Measurements from ENCODE around the gene CAAP1. TPM values are rescaled to one million over a fixed set of nuclear protein-coding genes. Genes with fewer than 3 reads are reported as not detected.

CAAP1 gene
- total RNA-seq, 4 donors from 2014 or later: 13.6 to 18.7 (median 14.8) TPM

GRCh38 chr9:26925609-26926008 lies 33.0 kb upstream of the CAAP1 start:
- ATAC-seq (ENCODE audit: low FRiP score): no peak
- TF ChIP-seq CTCF (IDR thresholded peaks at IDR 0.05): no peak

GRCh38 chr9:26919698-26920097 lies 27.1 kb upstream of the CAAP1 start:
- no peak for TF ChIP-seq CTCF (IDR thresholded peaks at IDR 0.05)
- DNase-seq (ENCODE audit: low spot score) (no peak), ATAC-seq (ENCODE audit: low FRiP score) (no peak)

More at GRCh38 chr9:26925609-26926008, 33.0 kb upstream of the CAAP1 start:
- DNase-seq (ENCODE audit: low spot score): no peak

GRCh38 chr9:26913138-26913668 lies 20.6 kb upstream of the CAAP1 start:
- no peak for TF ChIP-seq CTCF (IDR thresholded peaks at IDR 0.05)
- no peak for ATAC-seq (ENCODE audit: low FRiP score)
- DNase-seq (ENCODE audit: low spot score): no peak

GRCh38 chr9:26904671-26905070 lies 12.1 kb upstream of the CAAP1 start:
- ATAC-seq (ENCODE audit: low FRiP score) (no peak), DNase-seq (ENCODE audit: low spot score) (no peak)
- TF ChIP-seq CTCF (IDR thresholded peaks at IDR 0.05): no peak

- DNase-seq (ENCODE audit: low spot score) (no peak), ATAC-seq (ENCODE audit: low FRiP score) (no peak)
- no peak for TF ChIP-seq CTCF (IDR thresholded peaks at IDR 0.05)
These were observed 11.5 kb upstream of the CAAP1 start for GRCh38 chr9:26904070-26904469.

GRCh38 chr9:26893030-26893676 lies 551 bp upstream of the CAAP1 start:
- DNase-seq (ENCODE audit: low spot score) (no peak), ATAC-seq (ENCODE audit: low FRiP score) (no peak)
- TF ChIP-seq CTCF (IDR thresholded peaks at IDR 0.05): no peak

- ATAC-seq (ENCODE audit: low FRiP score) (no peak), DNase-seq (ENCODE audit: low spot score) (no peak)
- TF ChIP-seq CTCF (IDR thresholded peaks at IDR 0.05): no peak
These were observed 876 bp downstream of the CAAP1 start for GRCh38 chr9:26891726-26892125.
